Measurements from ENCODE around the gene TMEM204.

DNA sequence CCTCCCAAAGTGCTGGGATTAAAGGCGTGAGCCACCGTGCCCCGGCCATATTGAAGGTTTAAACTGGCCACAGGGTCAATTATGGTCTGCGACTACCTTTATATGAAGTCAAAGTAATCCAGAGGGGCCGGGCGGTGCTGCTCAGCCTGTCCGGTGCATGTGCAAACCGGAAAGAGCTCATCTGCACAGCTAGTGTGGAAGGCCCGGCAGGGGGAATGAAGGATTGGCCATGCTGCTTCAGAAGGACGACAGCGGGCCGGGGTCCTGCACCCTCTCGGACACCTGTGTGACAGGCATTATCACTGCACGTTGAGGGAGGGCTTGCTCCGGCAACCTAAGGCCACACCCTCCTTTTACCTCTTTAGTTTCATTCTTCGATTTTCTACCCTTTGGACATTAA lies 23.6 kb downstream of the TMEM204 start:
- TF ChIP-seq POLR2AphosphoS5 (IDR thresholded peaks at IDR 0.05) (no peak), EP300 (IDR thresholded peaks at IDR 0.05) (no peak), POLR2A (IDR thresholded peaks at IDR 0.05) (no peak)
- TF ChIP-seq, protein P1, sequence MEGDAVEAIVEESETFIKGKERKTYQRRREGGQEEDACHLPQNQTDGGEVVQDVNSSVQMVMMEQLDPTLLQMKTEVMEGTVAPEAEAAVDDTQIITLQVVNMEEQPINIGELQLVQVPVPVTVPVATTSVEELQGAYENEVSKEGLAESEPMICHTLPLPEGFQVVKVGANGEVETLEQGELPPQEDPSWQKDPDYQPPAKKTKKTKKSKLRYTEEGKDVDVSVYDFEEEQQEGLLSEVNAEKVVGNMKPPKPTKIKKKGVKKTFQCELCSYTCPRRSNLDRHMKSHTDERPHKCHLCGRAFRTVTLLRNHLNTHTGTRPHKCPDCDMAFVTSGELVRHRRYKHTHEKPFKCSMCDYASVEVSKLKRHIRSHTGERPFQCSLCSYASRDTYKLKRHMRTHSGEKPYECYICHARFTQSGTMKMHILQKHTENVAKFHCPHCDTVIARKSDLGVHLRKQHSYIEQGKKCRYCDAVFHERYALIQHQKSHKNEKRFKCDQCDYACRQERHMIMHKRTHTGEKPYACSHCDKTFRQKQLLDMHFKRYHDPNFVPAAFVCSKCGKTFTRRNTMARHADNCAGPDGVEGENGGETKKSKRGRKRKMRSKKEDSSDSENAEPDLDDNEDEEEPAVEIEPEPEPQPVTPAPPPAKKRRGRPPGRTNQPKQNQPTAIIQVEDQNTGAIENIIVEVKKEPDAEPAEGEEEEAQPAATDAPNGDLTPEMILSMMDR (IDR thresholded peaks at IDR 0.05): no peak
